K562 (cell line): ENCODE measurements around the gene MLST8. TPM values are rescaled to one million over a fixed set of nuclear protein-coding genes. Genes with fewer than 3 reads are reported as not detected.

Experiments
- ARID2 ChIP-seq: fragments of 450-650 bp; IDR thresholded peaks from 2 replicates; pipeline ENCODE4 v1.6.1; 2017; ENCODE audit warnings: antibody characterized with exemption, mild to moderate bottlenecking
- BDP1 ChIP-seq: IDR thresholded peaks from 3 replicates; pipeline ENCODE4 v1.6.1; 2011; ENCODE audit not compliant: insufficient read length, insufficient read depth
- CBX8 ChIP-seq: fragments of 200-600 bp; sonication (generic); IDR thresholded peaks from 2 replicates; pipeline ENCODE4 v1.6.1; 2012; ENCODE audit warnings: borderline replicate concordance, mixed run types, low read depth, mild to moderate bottlenecking, moderate library complexity, mixed read lengths, low read length, control low read depth, inconsistent platforms; ENCODE audit not compliant: poor library complexity, severe bottlenecking; ENCODE audit errors: extremely low read depth
- ETV6 ChIP-seq, 3 experiments: fragments of 150-350 bp in 1 of 3; sonication (generic) in 1 of 3; formaldehyde crosslinking in 1 of 3; IDR thresholded peaks; 2 replicates each; pipeline versions ENCODE4 v1.6.1 to v1.8.0; 2014 to 2022; ENCODE audit warnings: borderline replicate concordance in 2 of 3, low read depth in 2 of 3, antibody characterized with exemption in 1 of 3, low read length in 1 of 3, mild to moderate bottlenecking in 1 of 3, missing genetic modification reagents in 1 of 3
- FOS ChIP-seq: IDR thresholded peaks from 3 replicates; pipeline ENCODE4 v1.6.1; 2011; ENCODE audit not compliant: insufficient read length; ENCODE audit errors: extremely low read depth
- IFI16 ChIP-seq: fragments of 250-450 bp; sonication (Bioruptor Pico); IDR thresholded peaks from 2 replicates; pipeline ENCODE4 v2.1.2; 2022; ENCODE audit warnings: mild to moderate bottlenecking, inconsistent platforms
- POLR2A ChIP-seq: fragments of 450-650 bp; conservative IDR thresholded peaks from 2 replicates; pipeline ENCODE4 v1.6.1; 2016
- RB1 ChIP-seq: fragments of 450-650 bp; IDR thresholded peaks from 2 replicates; pipeline ENCODE4 v1.6.1; 2017; ENCODE audit warnings: low read depth, mild to moderate bottlenecking
- RBM39 ChIP-seq: fragments of 200-400 bp; formaldehyde crosslinking; optimal IDR thresholded peaks from 2 replicates; pipeline ENCODE3; 2018; ENCODE audit warnings: low read depth, low read length
- SAFB ChIP-seq: fragments of 200-400 bp; formaldehyde crosslinking; IDR thresholded peaks from 2 replicates; pipeline ENCODE4 v1.6.1; 2017; ENCODE audit warnings: low read depth, low read length, borderline replicate concordance
- SAP30 ChIP-seq: fragments of 200-600 bp; sonication (generic); IDR thresholded peaks from 2 replicates; pipeline ENCODE4 v1.6.1; 2012; ENCODE audit warnings: borderline replicate concordance, low read depth, mild to moderate bottlenecking, moderate library complexity, low read length, control low read depth, inconsistent platforms; ENCODE audit not compliant: insufficient read depth, poor library complexity, severe bottlenecking
- SIX5 ChIP-seq, 2 experiments: IDR thresholded peaks; 2 replicates each; pipeline ENCODE4 v1.6.1; 2011; ENCODE audit warnings: low read length in 2 of 2, borderline replicate concordance in 1 of 2, low read depth in 1 of 2, mild to moderate bottlenecking in 1 of 2, moderate library complexity in 1 of 2; ENCODE audit not compliant: insufficient read depth in 1 of 2
- STAG1 ChIP-seq: sonication (generic); formaldehyde crosslinking; IDR thresholded peaks from 2 replicates; pipeline ENCODE4 v1.5.0; 2020; ENCODE audit warnings: missing genetic modification reagents, borderline replicate concordance
- TARDBP ChIP-seq: fragments of 450-650 bp; IDR thresholded peaks from 2 replicates; pipeline ENCODE4 v1.6.1; 2016
- ZC3H8 ChIP-seq: fragments of 450-650 bp; IDR thresholded peaks from 2 replicates; pipeline ENCODE4 v1.6.1; 2017
- ZNF384 ChIP-seq: IDR thresholded peaks from 2 replicates; pipeline ENCODE4 v1.6.1; 2012; ENCODE audit warnings: low read depth, low read length, improper control_type of control experiment
- ZNF830 ChIP-seq: fragments of 250-450 bp; sonication (Bioruptor Pico); IDR thresholded peaks from 2 replicates; pipeline ENCODE4 v1.5.0; 2021; ENCODE audit warnings: mild to moderate bottlenecking
- polyA plus RNA-seq, 8 experiments: library from polyadenylated mRNA; depleted of rRNA in 4 of 8; stranded (reverse) in 5 of 8; unstranded in 3 of 8; fragments of >200 nt; fragmentation: Nextera tagmentation in 2 of 8; fragmentation: Illumina TruSeq in 1 of 8; extraction: Ambion mirVana in 2 of 8; extraction: Trizol in 1 of 8; gene quantifications; 2 replicates each; pipeline versions ENCODE4 v1.2.1 to v1.2.3, GENCODE V29; 2011 to 2014; ENCODE audit warnings: inconsistent platforms in 1 of 8, missing spikeins in 1 of 8
- total RNA-seq, 7 experiments: library from RNA; depleted of rRNA in 6 of 7; stranded (reverse); fragments of >200 nt in 6 of 7; fragmentation: Illumina TruSeq in 2 of 7; extraction: Trizol in 2 of 7; gene quantifications; 2 replicates each; pipeline versions ENCODE4 v1.2.1 to v1.2.3, GENCODE V29; 2011 to 2021; ENCODE audit warnings: low replicate concordance in 1 of 7
- TF ChIP-seq, protein P1 (sequence below): sonication (generic); IDR thresholded peaks from 2 replicates; pipeline ENCODE4 v1.6.1; 2016
- TF ChIP-seq, protein P2 (sequence below), 2 experiments: fragments of 450-650 bp; IDR thresholded peaks; 2 replicates each; pipeline ENCODE4 v1.6.1; 2016; ENCODE audit warnings: mild to moderate bottlenecking in 2 of 2, borderline replicate concordance in 1 of 2, low read depth in 1 of 2, moderate library complexity in 1 of 2

Gene MLST8
- total and polyA plus RNA-seq, 9 of the 15 experiments (the other 6 are each of a cell fraction or from before 2014, with no cell fraction given) = 1.5 to 116 (median 43.3) TPM

DNA sequence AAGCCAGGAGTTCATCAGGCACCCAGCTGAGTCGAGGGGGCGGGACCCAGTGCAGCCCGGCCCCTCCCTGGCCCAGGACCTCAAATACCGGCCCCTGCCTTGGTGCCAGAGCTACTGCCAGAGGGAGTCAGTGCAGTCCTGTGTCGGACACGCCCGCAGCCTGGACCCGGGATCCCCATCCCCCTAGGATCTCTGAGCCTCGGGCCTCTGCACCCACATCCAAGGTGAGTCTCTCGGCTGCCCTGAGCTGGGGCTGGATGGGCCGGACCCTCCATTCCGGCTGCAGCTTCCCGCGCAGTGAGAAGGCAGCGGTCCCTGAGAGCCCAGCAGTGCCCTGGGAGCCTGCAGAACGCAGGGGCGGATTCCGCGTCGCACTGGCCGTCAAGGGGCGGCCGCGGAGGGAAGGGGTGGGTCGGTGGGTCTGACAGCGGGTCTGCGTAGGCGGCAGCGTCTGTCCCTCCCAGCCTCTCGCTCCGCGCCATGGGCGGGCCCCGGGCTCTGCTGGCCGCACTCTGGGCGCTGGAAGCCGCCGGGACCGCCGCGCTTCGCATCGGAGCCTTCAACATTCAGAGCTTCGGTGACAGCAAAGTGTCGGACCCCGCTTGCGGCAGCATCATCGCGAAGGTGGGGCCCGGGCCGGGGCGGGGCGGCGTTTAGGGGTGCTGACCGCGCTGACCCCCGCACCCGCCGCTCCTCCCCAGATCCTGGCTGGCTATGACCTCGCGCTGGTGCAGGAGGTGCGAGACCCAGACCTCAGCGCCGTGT, 31.3 kb downstream of the MLST8 start, which contains the start of gene DNASE1L2 (continued):
- TF ChIP-seq SIX5 (IDR thresholded peaks at IDR 0.05; ENCODE audit: borderline replicate concordance in 1 of 2, insufficient read depth in 1 of 2, low read depth in 1 of 2, low read length in 2 of 2) (no peak), CBX8 (no peak), IFI16 (CRISPR knock-in tag) (no peak), STAG1 (CRISPR knock-in tag) (no peak), RB1 (no peak), SAFB (no peak), ZNF830 (CRISPR knock-in tag) (no peak), ZC3H8 (no peak), ARID2 (no peak), BDP1 (no peak), POLR2A (peak; percentile 42), SAP30 (no peak), RBM39 (no peak), ETV6 (IDR thresholded peaks at IDR 0.05; ENCODE audit: borderline replicate concordance in 1 of 2, low read depth in 2 of 2, low read length in 1 of 2) (no peak), ETV6 (CRISPR knock-in tag; IDR thresholded peaks at IDR 0.05; ENCODE audit: borderline replicate concordance) (no peak), TARDBP (no peak), ZNF384 (no peak), FOS (no peak)
- TF ChIP-seq, protein P1, sequence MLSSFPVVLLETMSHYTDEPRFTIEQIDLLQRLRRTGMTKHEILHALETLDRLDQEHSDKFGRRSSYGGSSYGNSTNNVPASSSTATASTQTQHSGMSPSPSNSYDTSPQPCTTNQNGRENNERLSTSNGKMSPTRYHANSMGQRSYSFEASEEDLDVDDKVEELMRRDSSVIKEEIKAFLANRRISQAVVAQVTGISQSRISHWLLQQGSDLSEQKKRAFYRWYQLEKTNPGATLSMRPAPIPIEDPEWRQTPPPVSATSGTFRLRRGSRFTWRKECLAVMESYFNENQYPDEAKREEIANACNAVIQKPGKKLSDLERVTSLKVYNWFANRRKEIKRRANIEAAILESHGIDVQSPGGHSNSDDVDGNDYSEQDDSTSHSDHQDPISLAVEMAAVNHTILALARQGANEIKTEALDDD = no peak
- TF ChIP-seq, protein P2, sequence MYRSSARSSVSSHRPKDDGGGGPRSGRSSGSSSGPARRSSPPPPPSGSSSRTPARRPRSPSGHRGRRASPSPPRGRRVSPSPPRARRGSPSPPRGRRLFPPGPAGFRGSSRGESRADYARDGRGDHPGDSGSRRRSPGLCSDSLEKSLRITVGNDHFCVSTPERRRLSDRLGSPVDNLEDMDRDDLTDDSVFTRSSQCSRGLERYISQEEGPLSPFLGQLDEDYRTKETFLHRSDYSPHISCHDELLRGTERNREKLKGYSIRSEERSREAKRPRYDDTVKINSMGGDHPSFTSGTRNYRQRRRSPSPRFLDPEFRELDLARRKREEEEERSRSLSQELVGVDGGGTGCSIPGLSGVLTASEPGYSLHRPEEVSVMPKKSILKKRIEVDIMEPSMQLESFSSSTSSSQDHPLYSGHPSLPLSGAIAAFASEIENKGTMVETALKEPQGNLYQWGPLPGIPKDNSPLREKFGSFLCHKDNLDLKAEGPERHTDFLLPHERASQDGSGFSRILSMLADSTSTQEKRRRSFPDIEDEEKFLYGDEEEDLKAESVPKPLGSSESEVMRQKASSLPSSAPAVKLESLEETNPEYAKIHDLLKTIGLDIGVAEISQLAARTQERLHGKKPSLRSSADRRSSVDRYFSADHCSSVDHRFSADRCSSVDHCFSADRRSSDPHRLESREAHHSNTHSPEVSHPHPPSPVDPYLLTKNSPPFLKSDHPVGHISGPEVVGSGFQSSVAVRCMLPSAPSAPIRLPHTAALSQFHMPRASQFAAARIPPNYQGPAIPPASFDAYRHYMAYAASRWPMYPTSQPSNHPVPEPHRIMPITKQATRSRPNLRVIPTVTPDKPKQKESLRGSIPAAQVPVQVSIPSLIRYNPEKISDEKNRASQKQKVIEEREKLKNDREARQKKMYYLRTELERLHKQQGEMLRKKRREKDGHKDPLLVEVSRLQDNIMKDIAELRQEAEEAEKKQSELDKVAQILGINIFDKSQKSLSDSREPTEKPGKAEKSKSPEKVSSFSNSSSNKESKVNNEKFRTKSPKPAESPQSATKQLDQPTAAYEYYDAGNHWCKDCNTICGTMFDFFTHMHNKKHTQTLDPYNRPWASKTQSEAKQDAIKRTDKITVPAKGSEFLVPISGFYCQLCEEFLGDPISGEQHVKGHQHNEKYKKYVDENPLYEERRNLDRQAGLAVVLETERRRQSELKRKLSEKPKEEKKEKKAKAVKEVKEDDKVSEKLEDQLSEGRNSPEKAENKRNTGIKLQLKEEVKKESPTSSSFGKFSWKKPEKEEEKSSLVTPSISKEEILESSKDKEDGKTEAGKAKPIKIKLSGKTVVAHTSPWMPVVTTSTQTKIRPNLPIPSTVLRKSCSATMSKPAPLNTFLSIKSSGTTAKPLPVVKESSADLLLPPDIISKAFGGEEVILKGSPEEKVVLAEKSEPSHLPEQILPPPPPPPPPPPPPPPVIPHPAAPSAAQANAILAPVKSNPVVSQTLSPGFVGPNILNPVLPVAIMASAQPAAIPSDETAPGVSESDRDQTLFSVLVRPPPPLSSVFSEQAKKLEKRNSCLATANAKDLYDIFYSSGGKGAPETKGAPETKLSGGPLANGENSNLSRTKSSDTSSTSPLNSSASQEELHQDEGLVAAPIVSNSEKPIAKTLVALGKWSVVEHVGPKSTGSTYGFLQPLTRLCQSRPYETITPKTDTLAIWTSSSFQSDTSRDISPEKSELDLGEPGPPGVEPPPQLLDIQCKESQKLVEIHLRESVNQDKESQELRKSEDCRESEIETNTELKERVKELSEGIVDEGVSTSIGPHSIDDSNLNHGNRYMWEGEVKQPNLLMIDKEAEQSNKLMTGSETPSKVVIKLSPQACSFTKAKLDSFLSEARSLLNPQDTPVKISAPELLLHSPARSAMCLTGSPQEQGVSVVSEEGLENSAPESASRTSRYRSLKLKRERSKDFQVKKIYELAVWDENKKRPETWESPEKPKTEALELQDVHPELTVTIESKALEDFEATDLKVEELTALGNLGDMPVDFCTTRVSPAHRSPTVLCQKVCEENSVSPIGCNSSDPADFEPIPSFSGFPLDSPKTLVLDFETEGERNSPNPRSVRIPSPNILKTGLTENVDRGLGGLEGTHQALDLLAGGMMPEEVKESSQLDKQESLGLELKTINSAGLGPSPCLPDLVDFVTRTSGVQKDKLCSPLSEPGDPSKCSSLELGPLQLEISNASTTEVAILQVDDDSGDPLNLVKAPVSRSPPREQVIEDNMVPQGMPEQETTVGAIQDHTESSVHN (IDR thresholded peaks at IDR 0.05; ENCODE audit: borderline replicate concordance in 1 of 2, low read depth in 1 of 2) = no peak
